Measurements from ENCODE around the gene NUP188.
A peak's percentile ranks its signal among the peaks of the same experiment; 100 is the strongest.

NUP188 gene

DNA sequence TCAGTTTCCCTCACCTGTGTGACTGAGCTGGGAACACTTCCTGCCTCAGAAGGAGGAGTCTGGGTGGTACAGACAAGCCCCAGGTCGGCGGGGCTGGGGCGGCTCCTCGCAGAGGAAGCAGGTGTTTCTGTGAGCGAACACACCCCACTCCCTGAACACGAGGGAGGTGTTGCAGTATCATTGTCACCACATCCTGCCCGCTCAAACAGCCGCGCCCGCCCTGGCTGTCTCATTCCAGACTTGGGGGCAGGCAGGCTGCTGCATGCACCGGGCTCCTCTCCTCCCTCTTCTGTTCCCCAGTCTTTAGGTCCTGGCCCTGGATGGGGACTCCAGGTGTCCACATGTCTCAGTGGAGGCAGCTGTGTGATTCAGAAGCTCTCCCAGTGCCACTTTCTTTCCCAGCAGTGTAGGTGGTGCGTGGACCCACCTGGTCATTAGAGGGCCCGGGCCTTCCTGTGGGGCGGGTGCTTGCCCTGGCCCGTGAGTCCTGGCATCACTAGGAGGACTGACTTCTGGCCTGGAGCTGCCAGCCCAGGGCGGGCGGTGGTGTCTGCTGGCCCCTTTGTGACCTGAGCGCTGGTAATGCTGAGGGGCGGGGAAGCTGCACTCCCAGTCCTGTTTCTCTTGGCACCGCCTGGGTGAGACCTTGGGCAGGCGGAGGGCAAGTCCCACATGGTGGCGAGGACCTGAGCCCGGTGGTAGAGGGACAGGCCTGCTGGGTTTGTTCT lies 45.0 kb upstream of the NUP188 start:
- no peak overlapping the region for H3K4me3 ChIP-seq (ENCODE audit: low read length)
- peak; percentile 93 for DNase-seq (ENCODE audit: low read depth)
- TF ChIP-seq, protein P1, sequence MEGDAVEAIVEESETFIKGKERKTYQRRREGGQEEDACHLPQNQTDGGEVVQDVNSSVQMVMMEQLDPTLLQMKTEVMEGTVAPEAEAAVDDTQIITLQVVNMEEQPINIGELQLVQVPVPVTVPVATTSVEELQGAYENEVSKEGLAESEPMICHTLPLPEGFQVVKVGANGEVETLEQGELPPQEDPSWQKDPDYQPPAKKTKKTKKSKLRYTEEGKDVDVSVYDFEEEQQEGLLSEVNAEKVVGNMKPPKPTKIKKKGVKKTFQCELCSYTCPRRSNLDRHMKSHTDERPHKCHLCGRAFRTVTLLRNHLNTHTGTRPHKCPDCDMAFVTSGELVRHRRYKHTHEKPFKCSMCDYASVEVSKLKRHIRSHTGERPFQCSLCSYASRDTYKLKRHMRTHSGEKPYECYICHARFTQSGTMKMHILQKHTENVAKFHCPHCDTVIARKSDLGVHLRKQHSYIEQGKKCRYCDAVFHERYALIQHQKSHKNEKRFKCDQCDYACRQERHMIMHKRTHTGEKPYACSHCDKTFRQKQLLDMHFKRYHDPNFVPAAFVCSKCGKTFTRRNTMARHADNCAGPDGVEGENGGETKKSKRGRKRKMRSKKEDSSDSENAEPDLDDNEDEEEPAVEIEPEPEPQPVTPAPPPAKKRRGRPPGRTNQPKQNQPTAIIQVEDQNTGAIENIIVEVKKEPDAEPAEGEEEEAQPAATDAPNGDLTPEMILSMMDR (IDR thresholded peaks at IDR 0.05; ENCODE audit: insufficient read depth, low read depth, low read length, missing control alignments) = no peak

DNA sequence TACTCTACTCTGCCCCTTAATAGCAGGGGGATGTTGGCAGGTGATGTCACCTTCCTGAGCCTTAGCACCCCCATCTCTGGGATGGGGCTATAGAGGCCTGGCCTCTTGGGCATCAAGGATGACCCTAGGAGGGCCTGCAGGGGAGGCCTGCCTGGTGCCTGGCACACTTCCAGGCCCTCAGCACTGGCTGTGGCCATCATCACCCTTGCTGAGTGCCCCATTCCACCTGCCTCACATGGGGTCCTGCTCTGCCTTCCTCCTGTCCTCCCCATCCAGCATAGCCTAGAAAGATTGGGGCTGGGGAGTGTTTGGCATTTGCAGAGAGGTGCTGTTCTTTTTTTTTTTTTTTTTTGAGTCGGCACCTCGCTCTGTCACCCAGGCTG lies 44.4 kb upstream of the NUP188 start:
- no peak overlapping the region for H3K4me3 ChIP-seq (ENCODE audit: low read length)
- TF ChIP-seq, protein P1 (IDR thresholded peaks at IDR 0.05; ENCODE audit: insufficient read depth, low read depth, low read length, missing control alignments) = no peak
- no peak for DNase-seq (ENCODE audit: low read depth)

DNA sequence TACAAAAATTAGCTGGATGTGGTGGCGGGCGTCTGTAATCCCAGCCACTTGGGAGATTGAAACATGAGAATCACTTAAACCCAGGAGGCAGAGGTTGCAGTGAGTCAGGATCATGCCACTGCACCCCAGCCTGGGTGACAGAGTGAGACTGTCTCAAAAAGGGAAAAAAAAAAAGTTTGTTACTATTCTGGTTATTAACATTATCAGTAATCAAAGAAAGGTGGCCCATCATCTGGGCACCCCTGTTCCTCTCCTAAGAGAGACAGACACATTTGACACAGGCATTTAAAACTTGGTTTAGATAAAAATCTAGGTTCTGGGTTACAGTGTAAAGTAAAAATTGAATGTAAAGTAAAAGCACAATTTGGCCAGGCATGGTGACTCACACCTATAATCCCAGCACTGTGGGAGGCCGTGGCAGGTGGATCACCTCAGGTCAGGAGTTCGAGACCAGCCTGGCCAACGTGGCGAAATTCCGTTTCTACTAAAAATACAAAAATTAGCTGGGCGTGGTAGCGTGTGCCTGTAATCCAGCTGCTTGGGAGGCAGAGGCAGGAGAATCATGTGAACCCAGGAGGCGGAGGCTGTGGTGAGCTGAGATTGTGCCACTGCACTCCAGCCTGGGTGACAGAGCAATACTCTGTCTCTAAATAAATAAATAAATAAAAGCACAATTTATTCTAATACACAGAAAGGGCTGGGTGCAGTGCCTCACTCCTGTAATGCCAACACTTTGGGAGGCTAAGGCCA lies 43.5 kb upstream of the NUP188 start:
- TF ChIP-seq, protein P1 (IDR thresholded peaks at IDR 0.05; ENCODE audit: insufficient read depth, low read depth, low read length, missing control alignments) = no peak
- DNase-seq (ENCODE audit: low read depth) = no peak

DNA sequence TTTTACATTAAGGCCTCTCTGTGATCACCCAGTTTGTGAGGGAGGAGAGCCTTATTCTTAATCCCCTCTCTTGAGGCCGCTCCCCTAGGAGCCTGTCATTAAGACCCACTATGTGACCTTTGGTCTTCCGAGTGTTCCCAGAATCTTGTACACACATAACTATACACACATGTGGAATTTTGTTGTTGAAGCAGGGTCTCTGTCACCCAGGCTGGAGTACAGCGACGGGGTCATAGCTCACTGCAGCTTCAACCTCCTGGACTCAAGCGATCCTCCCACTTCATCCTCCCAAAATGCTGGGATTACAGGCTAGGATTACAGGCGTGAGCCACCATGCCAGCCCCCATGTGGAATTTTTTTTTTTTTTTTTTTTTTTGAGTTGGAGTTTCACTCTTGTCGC lies 41.5 kb upstream of the NUP188 start:
- DNase-seq (ENCODE audit: low read depth) = no peak
- no peak overlapping the region for H3K4me3 ChIP-seq (ENCODE audit: low read length)
- TF ChIP-seq, protein P1 (IDR thresholded peaks at IDR 0.05; ENCODE audit: insufficient read depth, low read depth, low read length, missing control alignments) = no peak

More for the DNA sequence above, 43.5 kb upstream of the NUP188 start:
- H3K4me3 ChIP-seq (ENCODE audit: low read length) = no peak overlapping the region

DNA sequence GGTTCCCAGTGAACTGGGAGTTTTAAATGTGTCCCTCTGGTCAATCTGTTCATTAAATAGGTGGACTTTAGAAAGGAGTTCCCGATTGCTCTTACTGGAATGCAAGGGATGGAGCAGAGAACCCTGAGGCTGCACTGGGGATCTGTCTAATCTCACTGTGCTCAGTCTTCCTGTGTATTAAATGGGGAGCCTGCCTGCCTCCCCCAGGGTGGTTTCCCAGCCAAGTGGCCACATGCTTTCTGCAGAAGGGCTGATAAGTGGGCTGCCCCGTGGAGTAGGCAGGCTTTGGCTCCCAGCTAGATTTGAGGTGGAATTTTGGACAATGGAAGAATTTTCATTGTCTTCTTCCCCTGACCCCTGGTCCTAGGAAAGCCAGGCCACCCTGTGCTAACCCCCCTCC lies 40.8 kb upstream of the NUP188 start:
- TF ChIP-seq, protein P1 (IDR thresholded peaks at IDR 0.05; ENCODE audit: insufficient read depth, low read depth, low read length, missing control alignments) = no peak
- no peak for DNase-seq (ENCODE audit: low read depth)
- H3K4me3 ChIP-seq (ENCODE audit: low read length) = no peak overlapping the region

DNA sequence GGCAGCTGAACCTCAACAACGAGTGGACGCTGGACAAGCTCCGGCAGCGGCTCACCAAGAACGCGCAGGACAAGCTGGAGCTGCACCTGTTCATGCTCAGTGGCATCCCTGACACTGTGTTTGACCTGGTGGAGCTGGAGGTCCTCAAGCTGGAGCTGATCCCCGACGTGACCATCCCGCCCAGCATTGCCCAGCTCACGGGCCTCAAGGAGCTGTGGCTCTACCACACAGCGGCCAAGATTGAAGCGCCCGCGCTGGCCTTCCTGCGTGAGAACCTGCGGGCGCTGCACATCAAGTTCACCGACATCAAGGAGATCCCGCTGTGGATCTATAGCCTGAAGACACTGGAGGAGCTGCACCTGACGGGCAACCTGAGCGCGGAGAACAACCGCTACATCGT lies 39.1 kb upstream of the NUP188 start:
- H3K4me3 ChIP-seq (ENCODE audit: low read length) = no peak overlapping the region
- TF ChIP-seq, protein P1 (IDR thresholded peaks at IDR 0.05; ENCODE audit: insufficient read depth, low read depth, low read length, missing control alignments) = no peak
- no peak for DNase-seq (ENCODE audit: low read depth)
